Gastrocnemius medialis (tissue), 4 donors: Measurements from ENCODE around the gene ME3.

Experiments used
- POLR2A ChIP-seq, 2 donors: fragments of 450-650 bp; IDR thresholded peaks; one replicate each; pipeline ENCODE4 v1.6.1; 2017; ENCODE audit warnings: antibody characterized with exemption in 2 of 2, mild to moderate bottlenecking in 2 of 2, moderate library complexity in 2 of 2
- TF ChIP-seq, protein P1 (sequence below), 5 experiments: fragments of 450-650 bp in 3 of 5; fragments of 200-600 bp in 2 of 5; sonication (generic) in 2 of 5; IDR thresholded peaks in 4 of 5; conservative IDR thresholded peaks in 1 of 5; 1 replicate in 4 of 5; 2 replicates in 1 of 5; pipeline ENCODE4 v1.5.1; 2016 to 2019; ENCODE audit warnings: antibody characterized with exemption in 5 of 5, mild to moderate bottlenecking in 3 of 5, moderate library complexity in 3 of 5

GRCh38 chr11:86421946-86422345 lies 250.5 kb downstream of the ME3 start:
- no peak for TF ChIP-seq POLR2A (IDR thresholded peaks at IDR 0.05)
- TF ChIP-seq, protein P1, sequence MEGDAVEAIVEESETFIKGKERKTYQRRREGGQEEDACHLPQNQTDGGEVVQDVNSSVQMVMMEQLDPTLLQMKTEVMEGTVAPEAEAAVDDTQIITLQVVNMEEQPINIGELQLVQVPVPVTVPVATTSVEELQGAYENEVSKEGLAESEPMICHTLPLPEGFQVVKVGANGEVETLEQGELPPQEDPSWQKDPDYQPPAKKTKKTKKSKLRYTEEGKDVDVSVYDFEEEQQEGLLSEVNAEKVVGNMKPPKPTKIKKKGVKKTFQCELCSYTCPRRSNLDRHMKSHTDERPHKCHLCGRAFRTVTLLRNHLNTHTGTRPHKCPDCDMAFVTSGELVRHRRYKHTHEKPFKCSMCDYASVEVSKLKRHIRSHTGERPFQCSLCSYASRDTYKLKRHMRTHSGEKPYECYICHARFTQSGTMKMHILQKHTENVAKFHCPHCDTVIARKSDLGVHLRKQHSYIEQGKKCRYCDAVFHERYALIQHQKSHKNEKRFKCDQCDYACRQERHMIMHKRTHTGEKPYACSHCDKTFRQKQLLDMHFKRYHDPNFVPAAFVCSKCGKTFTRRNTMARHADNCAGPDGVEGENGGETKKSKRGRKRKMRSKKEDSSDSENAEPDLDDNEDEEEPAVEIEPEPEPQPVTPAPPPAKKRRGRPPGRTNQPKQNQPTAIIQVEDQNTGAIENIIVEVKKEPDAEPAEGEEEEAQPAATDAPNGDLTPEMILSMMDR (IDR thresholded peaks at IDR 0.05 in 4 of 5, conservative IDR thresholded peaks at IDR 0.05 in 1 of 5), result no peak
